ENCODE results near the gene PAPSS1. TPM values are rescaled to one million over a fixed set of nuclear protein-coding genes. Genes with fewer than 3 reads are reported as not detected.

The PAPSS1 gene
- polyA plus RNA-seq, 3 donors = 46.4 to 79.6 (median 64.8) TPM

DNA sequence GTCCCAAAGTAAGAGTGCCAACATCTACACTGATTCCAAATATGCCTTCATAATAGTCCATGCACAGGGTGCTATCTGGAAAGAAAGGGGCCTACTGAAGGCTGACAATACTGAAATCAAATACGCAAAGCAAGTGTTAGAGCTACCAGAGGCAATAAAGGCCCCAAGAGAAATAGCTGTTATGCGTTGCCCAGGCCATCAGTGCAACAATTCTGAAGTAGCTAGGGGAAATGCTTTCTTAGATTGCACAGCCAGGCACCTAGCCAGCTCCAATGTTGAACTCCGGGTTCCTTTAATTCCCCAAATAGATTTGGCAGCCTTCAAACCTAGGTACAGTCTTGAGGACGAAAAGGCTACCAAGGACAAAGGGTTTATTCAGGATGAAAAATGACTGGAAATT, 17.4 kb upstream of the PAPSS1 start:
- Histone ChIP-seq H3K36me3 (replicated peaks in 1 of 2; ENCODE audit: control insufficient read depth in 1 of 2, insufficient read depth in 2 of 2, low read length in 2 of 2) (no peaks in the 10 kb centered on the region), H3K27ac (ENCODE audit: low read depth in 1 of 2, low read length in 2 of 2) (no peak overlapping the region), H3K4me3 (replicated peaks in 1 of 3; ENCODE audit: low read depth in 2 of 3, low read length in 3 of 3) (no peak overlapping the region), H3K4me1 (ENCODE audit: control insufficient read depth in 1 of 2, insufficient read depth in 2 of 2, low read length in 2 of 2) (no peaks in the 10 kb centered on the region), H3K9ac (ENCODE audit: insufficient read depth, low read length, poor library complexity, severe bottlenecking) (no peak overlapping the region), H3K27me3 (ENCODE audit: control insufficient read depth in 2 of 2, insufficient read depth in 2 of 2, low read length in 2 of 2) (no peaks in the 10 kb centered on the region), H3K9me3 (replicated peaks in 1 of 2; ENCODE audit: control insufficient read depth in 1 of 2, insufficient read depth in 1 of 2, low read length in 2 of 2) (no peaks in the 10 kb centered on the region), H3K79me2 (ENCODE audit: insufficient read depth, low read length) (no peaks in the 10 kb centered on the region), H2AFZ (ENCODE audit: insufficient read depth, low read depth, low read length, poor library complexity, severe bottlenecking) (no peak overlapping the region), H3K4me2 (replicated peaks; ENCODE audit: extremely low read depth, low read length, poor library complexity, severe bottlenecking) (no peak overlapping the region), H4K20me1 (ENCODE audit: insufficient read depth, low read length) (no peaks in the 10 kb centered on the region)
- Mint-ChIP-seq H3K4me1 (peaks cover 2% of the 10 kb centered on the region), H3K4me3 (no peak overlapping the region), H3K27me3 (ENCODE audit: low read depth in 3 of 3) (peaks cover 0 to 5% (median 3%) of the 10 kb centered on the region in 3 donors), H3K9me3 (no peaks in the 10 kb centered on the region), H3K36me3 (no peaks in the 10 kb centered on the region), H3K27ac (no peak overlapping the region)
- intact Hi-C loops (cut with micrococcal nuclease) = loop anchor here in 1 of 2 donors (5.0 kb wide), 1 partner anchor 45 kb away; no protein-coding TSS in a partner anchor
- WGBS (ENCODE audit: insufficient coverage) = 100% methylated on average over 1 of the region's 4 CpGs
- TF ChIP-seq, protein P1, sequence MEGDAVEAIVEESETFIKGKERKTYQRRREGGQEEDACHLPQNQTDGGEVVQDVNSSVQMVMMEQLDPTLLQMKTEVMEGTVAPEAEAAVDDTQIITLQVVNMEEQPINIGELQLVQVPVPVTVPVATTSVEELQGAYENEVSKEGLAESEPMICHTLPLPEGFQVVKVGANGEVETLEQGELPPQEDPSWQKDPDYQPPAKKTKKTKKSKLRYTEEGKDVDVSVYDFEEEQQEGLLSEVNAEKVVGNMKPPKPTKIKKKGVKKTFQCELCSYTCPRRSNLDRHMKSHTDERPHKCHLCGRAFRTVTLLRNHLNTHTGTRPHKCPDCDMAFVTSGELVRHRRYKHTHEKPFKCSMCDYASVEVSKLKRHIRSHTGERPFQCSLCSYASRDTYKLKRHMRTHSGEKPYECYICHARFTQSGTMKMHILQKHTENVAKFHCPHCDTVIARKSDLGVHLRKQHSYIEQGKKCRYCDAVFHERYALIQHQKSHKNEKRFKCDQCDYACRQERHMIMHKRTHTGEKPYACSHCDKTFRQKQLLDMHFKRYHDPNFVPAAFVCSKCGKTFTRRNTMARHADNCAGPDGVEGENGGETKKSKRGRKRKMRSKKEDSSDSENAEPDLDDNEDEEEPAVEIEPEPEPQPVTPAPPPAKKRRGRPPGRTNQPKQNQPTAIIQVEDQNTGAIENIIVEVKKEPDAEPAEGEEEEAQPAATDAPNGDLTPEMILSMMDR (IDR thresholded peaks at IDR 0.05) = no peak
- no peak for DNase-seq

DNA sequence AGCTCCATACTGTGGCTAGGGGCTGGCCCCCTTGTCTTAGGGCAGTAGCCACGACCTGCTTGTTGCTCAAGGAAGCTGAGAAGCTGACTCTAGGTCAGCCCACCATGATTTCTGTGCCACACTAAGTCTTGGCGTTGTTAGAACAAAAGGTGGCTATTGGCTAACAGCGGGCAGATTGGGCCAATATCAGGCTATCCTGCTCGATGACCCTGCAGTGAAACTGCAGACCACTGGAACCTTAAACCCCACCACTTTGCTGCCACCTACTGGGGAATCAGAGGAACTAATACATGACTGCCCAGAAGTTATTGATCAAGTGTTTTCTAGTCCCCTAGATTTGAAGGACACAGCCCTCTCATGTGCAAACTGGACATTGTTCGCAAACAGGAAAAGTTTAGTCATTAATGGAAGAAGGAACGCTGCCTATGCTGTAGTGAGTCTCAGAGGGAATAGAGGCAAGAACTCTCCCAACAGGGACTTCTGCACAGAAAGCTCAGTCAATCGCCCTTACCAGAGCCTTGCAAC, 17.0 kb upstream of the PAPSS1 start:
- Histone ChIP-seq H3K4me2 (replicated peaks; ENCODE audit: extremely low read depth, low read length, poor library complexity, severe bottlenecking) (no peak overlapping the region), H3K27me3 (ENCODE audit: control insufficient read depth in 2 of 2, insufficient read depth in 2 of 2, low read length in 2 of 2) (no peaks in the 10 kb centered on the region)
- 66% methylated on average over 4 of the region's 7 CpGs for WGBS (ENCODE audit: insufficient coverage)

More for the DNA sequence above, 17.0 kb upstream of the PAPSS1 start:
- TF ChIP-seq, protein P1 (IDR thresholded peaks at IDR 0.05) = peak; percentile 96
- H3K79me2 ChIP-seq (ENCODE audit: insufficient read depth, low read length) = no peaks in the 10 kb centered on the region
- H3K4me1 Mint-ChIP-seq = peaks cover 2% of the 10 kb centered on the region
- peak in 2 of 3 donors; percentile 46 to 55 for DNase-seq
- no peak overlapping the region for H3K9ac ChIP-seq (ENCODE audit: insufficient read depth, low read length, poor library complexity, severe bottlenecking)
- H3K27me3 Mint-ChIP-seq (ENCODE audit: low read depth in 3 of 3) = peaks cover 0 to 5% (median 3%) of the 10 kb centered on the region in 3 donors
- H2AFZ ChIP-seq (ENCODE audit: insufficient read depth, low read depth, low read length, poor library complexity, severe bottlenecking) = no peak overlapping the region
- H3K4me1 ChIP-seq (ENCODE audit: control insufficient read depth in 1 of 2, insufficient read depth in 2 of 2, low read length in 2 of 2) = no peaks in the 10 kb centered on the region
- no peaks in the 10 kb centered on the region for H4K20me1 ChIP-seq (ENCODE audit: insufficient read depth, low read length)
- no peak overlapping the region for H3K4me3 Mint-ChIP-seq
- H3K27ac Mint-ChIP-seq = no peak overlapping the region
- H3K36me3 ChIP-seq (replicated peaks in 1 of 2; ENCODE audit: control insufficient read depth in 1 of 2, insufficient read depth in 2 of 2, low read length in 2 of 2) = no peaks in the 10 kb centered on the region
- intact Hi-C loops (cut with micrococcal nuclease) = loop anchor here in 1 of 2 donors (5.0 kb wide), 1 partner anchor 45 kb away; no protein-coding TSS in a partner anchor
- H3K9me3 Mint-ChIP-seq = no peaks in the 10 kb centered on the region
- no peaks in the 10 kb centered on the region for H3K36me3 Mint-ChIP-seq
- H3K27ac ChIP-seq (ENCODE audit: low read depth in 1 of 2, low read length in 2 of 2) = no peak overlapping the region
- H3K4me3 ChIP-seq (replicated peaks in 1 of 3; ENCODE audit: low read depth in 2 of 3, low read length in 3 of 3) = no peak overlapping the region
- H3K9me3 ChIP-seq (replicated peaks in 1 of 2; ENCODE audit: control insufficient read depth in 1 of 2, insufficient read depth in 1 of 2, low read length in 2 of 2) = no peaks in the 10 kb centered on the region

Data from CD14-positive monocyte (primary cell).